Kasumi-1 (cell line): ENCODE results near the gene TJP3.

Source experiments
- DNase-seq, 2 experiments: peaks; one replicate each; lab custom pipeline; 2025; lab: John Stamatoyannopoulos, UW

Gene TJP3

GRCh38 chr19:3710265-3710812 lies 2.2 kb downstream of the TJP3 start:
- peak; percentile 88 to 89 for DNase-seq

DNA sequence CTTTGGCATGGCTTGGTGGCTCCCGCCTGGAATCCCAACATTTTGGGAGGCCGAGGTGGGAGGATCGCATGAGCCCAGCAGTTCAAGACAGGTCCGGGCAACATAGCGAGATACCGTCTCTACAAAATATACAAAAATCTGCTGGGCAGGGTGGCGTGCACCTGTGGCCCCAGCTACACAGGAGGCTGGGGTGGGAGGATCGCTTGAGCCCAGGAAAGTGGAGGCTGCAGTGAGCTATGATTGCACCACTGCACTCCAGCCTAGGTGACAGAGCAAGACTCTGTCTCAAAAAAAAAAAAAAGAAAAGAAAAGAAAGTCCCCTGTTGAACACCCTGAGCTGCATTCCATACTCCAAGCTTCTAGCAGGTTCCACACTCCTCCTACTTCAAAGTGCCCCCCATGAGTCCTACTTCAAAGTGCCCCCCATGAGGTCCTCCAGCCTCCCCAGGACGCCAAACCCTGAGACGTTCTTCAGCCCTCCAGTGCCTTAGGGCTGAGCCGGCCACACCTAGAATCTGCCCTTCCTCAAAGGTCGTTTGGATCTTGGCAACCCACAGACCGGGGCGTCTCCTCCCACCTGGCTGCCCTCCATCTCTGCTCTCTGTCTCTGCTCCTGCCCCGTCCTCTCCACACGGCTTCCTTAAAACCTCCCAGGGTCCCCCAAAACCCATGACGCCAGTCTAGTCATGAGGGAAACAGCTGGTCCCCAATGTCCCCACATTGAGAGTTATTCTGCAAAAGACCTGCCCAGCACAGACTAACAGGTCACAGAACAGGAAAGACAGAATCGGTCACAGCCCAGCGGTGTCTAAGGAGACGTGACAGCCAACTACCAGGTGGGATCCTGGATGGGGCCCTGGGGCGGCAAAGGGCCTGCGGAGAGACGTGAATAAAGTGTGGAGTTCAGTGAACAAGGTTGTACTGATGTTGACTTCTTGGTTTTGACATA lies 4.8 kb downstream of the TJP3 start:
- no peak for DNase-seq

DNA sequence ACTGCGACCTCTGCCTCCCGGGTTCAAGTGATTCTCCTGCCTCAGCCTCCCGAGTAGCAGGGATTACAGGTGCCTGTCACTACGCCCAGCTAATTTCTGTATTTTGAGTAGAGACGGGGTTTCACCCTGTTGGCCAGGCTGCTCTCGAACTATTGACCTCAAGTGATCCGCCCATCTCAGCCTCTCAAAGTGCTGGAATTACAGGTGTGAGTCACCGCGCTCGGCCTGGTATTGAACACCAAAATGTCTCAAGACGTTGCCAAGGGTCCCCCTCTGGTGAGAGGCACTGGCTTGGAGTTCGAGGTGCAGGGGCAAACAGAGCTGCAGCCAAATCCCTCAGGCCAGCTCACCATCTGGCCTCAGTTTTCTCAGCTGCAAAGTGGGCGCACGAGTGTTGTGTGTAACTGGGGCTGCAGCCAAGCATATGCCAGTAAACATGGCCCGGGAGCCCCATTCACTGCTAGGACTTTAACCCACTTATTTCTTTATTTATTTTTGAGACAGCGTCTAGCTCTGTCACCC lies 8.0 kb downstream of the TJP3 start:
- no peak for DNase-seq

DNA sequence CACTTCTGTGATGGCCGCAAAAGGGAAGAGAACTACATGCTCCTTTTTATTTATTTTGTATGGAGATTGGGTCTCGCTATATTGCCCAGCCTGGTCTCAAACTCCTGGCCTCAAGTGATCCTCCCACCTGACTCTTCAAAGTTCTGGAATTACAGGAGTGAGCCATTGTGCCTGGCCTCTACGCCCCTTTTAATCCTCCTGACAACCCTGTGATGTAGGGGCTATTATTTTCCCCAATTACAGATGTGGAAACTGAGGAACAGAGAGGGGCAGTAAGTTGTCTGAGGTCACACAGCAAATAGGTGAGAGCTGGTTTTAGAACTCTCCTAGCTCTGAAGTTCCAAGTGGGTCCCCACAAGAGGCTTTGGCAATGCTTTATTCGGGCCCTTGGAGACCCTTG lies 11.7 kb downstream of the TJP3 start:
- DNase-seq = no peak

GRCh38 chr19:3720349-3720917 lies 12.2 kb downstream of the TJP3 start:
- no peak for DNase-seq

DNA sequence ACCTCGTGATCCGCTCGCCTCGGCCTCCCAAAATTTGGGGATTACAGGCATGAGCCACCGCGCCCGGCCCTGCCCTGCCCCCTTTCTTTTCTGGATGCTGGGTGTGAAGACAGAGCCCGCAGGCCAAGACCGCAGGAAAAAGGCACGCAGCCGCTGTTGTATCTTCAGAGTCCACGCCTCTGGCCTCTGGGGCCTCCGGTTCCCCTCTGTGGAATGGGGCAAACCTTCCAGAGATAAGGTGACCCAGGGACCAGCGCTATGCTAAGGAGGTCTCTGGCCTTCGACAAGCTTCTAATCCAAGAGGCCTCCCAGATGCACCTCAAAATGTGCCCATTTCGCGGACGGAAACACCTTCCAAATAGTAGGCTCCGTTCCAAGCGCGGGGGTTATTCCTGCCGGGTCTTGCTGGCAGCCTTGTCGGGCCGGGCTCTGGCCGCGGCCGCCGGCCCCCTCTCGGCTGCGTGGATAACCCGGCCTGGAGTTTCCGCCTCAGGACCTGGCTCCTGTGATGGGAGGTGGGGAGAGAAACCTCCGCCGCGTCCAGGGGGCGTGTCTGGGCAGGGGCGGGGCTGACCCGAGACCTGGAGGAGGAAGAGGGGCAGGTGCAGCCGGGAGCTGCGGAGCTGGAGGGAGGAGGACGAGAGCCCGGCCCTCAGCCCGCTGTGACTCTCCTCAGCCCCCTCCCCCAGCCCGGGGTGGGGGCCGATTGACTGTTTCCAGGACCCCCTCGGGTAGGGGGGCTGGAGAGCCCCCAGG lies 13.1 kb downstream of the TJP3 start:
- DNase-seq = peak; percentile 67 to 69

- DNase-seq = no peak
Measured at GRCh38 chr19:3721887-3722442, 13.8 kb downstream of the TJP3 start.

- no peak for DNase-seq
Measured at GRCh38 chr19:3722443-3723109, 14.4 kb downstream of the TJP3 start.

- no peak for DNase-seq
Measured at GRCh38 chr19:3723110-3723488, 14.9 kb downstream of the TJP3 start.

GRCh38 chr19:3723883-3724282 lies 15.7 kb downstream of the TJP3 start:
- DNase-seq = no peak

- no peak for DNase-seq
Measured at GRCh38 chr19:3725121-3725520, 16.9 kb downstream of the TJP3 start.

- no peak for DNase-seq
Measured at GRCh38 chr19:3725640-3726310, 17.6 kb downstream of the TJP3 start.

DNA sequence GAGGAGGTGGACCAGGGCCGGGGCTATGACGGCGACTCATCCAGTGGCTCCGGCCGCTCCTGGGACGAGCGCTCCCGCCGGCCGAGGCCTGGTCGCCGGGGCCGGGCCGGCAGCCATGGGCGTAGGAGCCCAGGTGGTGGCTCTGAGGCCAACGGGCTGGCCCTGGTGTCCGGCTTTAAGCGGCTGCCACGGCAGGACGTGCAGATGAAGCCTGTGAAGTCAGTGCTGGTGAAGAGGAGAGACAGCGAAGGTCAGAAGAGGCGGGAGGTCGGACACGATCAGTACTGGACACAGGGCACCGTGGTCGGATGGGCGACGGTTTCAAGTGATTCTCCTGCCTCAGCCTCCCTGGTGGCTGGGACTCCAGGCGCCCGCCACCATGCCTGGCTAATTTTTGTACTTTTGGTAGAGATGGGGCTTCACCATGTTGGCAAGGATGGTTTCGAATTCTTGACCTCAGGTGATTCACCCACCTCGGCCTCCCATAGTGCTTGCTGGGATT lies 22.3 kb downstream of the TJP3 start:
- DNase-seq = no peak

DNA sequence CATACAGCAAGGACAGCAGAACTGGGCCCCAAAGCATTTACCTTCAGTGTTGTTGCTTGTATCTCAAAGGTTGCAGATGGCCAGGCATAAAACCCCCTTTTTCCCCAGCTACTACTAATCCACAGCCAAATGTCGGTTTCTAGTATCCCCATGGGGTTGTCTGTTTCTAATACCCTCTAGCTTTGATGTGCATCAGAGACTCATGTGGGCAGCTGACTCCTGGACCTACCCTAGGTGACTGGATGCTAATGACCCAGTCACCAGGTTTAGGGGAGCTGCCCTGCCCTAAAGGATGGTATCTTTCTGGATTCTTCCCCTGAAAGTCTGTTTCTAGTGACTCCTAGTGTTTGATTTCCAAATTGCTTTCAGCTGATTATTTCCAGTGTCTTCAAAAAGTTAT lies 23.9 kb downstream of the TJP3 start:
- DNase-seq = no peak

GRCh38 chr19:3733549-3734309 lies 25.5 kb downstream of the TJP3 start:
- peak; percentile 21 to 32 for DNase-seq

- DNase-seq = no peak
Measured at GRCh38 chr19:3734310-3734600, 26.1 kb downstream of the TJP3 start.

DNA sequence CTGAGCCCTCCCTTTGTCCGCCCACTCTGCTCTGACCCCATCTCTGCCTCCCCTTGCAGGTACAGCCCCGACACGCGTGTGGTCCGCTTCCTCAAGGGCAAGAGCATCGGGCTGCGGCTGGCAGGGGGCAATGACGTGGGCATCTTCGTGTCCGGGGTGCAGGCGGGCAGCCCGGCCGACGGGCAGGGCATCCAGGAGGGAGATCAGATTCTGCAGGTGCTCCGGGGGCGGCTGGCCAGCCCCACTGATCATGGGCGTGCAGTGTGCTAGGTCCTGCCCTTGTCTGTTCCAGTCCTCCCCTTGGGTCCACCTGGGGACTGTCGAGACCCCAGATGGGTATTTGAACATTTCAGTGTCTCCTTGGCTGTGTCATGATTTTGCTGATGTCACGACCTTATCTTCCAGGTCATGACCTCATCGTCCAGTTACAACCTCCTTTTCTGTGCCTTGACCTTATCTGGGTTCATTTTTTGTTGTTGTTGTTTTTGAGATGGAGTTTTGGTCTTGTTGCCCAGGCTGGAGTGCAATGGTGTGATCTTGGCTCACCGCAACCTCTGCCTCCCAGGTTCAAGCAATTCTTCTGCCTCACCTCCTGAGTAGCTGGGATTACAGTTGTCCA lies 28.0 kb downstream of the TJP3 start:
- no peak for DNase-seq

GRCh38 chr19:3737487-3738205 lies 29.5 kb downstream of the TJP3 start:
- DNase-seq = no peak
